Subcutaneous adipose tissue (tissue), 4 donors: ENCODE results near the gene KCNIP4. TPM values are rescaled to one million over a fixed set of nuclear protein-coding genes. Genes with fewer than 3 reads are reported as not detected.

ENCODE experiments used
- CTCF ChIP-seq: fragments of 450-650 bp; IDR thresholded peaks from one replicate; pipeline ENCODE4 v1.5.1; 2016; ENCODE audit warnings: low read depth, mild to moderate bottlenecking, control low read depth, antibody characterized with exemption, moderate library complexity
- total RNA-seq, 4 donors: library from RNA; depleted of rRNA; stranded (reverse); fragments of >200 nt; gene quantifications; one replicate each; pipeline ENCODE4 v1.1.0, GENCODE V29; 2016

The KCNIP4 gene
- total RNA-seq, 4 donors from 2014 or later, result 0.34 TPM; not detected in 3

- TF ChIP-seq CTCF, result no peak
Observed at GRCh38 chr4:21002976-21003375, 945.6 kb downstream of the KCNIP4 start.

- no peak for TF ChIP-seq CTCF
Observed at GRCh38 chr4:21002286-21002685, 946.3 kb downstream of the KCNIP4 start.

- no peak for TF ChIP-seq CTCF
Observed at GRCh38 chr4:21001490-21001889, 947.1 kb downstream of the KCNIP4 start.

- no peak for TF ChIP-seq CTCF
Observed at GRCh38 chr4:20997886-20998285, 950.7 kb downstream of the KCNIP4 start.

- TF ChIP-seq CTCF, result no peak
Observed at GRCh38 chr4:20995610-20996009, 953.0 kb downstream of the KCNIP4 start.

GRCh38 chr4:20995015-20995414 is 953.6 kb downstream of the KCNIP4 start:
- TF ChIP-seq CTCF, result no peak

- TF ChIP-seq CTCF, result no peak
Observed at GRCh38 chr4:20992002-20992401, 956.6 kb downstream of the KCNIP4 start.
